G401.6 (cell line): Measurements from ENCODE around the gene SDF2.
A peak's percentile ranks its signal among the peaks of the same experiment; 100 is the strongest.
"Not testable (repeated sequence)": the region's sequence is repeated elsewhere in the genome, so short reads cannot be mapped to it uniquely, and the experiment has no call there.

ENCODE experiments used
- FAIRE-seq: peaks from 2 replicates; lab custom pipeline; 2012; peaks lifted over from hg19 to GRCh38; lab: Jason Lieb, UNC

SDF2 gene

GRCh38 chr17:28684963-28685362, 23.3 kb upstream of the SDF2 start:
- no peak for FAIRE-seq

- no peak for FAIRE-seq
These were observed 20.9 kb upstream of the SDF2 start for GRCh38 chr17:28682655-28683054.

DNA sequence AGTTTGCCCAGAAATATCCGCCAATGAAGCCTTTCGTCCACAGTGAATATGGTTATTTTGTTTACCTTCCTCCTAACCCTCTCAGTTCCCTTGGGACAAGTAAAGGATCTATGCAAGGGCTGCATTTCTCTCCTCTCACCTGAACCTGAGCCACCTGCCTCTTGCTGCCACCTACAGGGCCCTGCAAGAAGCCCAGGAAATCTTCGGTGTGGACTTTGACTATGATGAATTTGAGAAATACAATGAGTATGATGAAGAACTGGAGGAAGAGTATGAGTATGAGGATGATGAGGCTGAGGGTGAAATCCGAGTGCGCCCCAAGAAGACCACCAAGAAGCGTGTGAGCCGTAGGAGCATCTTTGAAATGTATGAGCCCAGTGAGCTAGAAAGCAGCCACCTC, 14.3 kb upstream of the SDF2 start:
- no peak for FAIRE-seq

- FAIRE-seq: no peak
These were observed 13.8 kb upstream of the SDF2 start for GRCh38 chr17:28675490-28675889.

DNA sequence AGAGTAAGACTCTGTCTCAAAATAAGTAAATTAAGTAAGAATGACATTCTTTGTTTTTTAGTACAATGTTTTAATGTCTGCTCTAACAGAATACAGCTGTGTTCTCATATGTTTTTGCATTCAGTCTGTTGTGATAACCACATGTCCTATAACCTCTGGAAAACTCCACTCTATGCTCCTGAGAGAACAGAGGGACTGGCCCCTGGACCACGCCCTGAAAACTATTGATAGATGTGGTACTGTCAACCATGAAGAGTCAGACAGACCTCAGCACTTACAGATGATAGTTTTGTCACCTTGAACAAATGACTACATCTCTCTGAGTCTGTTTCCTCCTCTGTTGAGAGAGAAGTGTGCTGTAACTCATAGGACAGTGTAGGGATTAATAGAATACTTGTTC, 8.2 kb upstream of the SDF2 start:
- no peak for FAIRE-seq

DNA sequence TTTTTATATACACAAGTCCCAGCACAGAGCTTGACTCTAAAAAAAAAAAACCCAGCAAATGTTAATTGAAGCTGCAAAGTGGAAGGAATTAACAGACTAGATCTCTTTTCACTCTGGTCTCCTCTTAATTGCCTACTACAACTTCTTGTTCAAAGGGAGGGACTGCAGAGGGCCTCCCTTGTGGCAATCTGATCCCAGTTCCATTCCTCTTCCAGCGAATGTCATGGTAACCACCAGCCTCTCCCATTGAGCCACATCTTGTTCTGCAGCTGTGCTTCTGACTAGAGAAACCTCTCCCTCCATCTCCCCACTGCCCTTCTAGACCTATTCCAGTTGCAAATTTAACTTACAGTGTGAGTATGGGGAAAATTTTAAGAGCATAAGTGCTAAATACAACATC, 6.2 kb upstream of the SDF2 start:
- FAIRE-seq: no peak

GRCh38 chr17:28665994-28666393, 4.3 kb upstream of the SDF2 start:
- no peak for FAIRE-seq

DNA sequence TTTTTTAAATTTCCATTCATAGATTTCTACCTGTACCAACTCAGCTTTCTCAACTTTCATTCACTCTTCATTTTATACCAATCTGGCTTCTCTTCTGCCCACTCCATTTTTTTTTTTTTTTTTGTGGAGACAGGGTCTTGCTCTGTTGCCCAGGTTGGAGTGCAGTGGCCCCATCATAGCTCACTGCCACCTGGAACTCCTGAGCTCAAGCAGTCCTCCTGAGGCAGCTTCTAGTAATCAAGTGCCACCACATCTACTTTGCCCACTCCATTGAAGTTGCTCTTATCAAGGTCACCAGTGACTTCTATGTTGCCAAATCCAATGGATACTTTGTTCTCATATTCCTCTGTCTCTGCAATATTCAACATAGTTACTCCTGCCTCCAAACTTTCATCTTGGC, 2.0 kb upstream of the SDF2 start:
- no peak for FAIRE-seq

DNA sequence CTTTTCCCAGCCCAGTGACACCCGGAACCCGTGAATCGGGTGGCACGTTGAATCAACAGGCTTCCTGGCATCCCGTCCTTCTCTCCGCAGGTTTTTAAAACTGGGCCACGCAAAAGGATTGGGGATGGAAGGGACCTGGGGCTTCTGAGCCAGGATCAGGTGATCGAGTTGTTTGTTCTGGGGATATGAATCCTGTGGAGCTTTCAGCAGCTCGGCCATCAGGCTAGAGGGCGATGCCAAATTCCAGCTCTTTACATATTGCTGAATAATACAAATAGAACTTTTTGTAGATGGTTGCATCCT, 772 bp upstream of the SDF2 start:
- no peak for FAIRE-seq

DNA sequence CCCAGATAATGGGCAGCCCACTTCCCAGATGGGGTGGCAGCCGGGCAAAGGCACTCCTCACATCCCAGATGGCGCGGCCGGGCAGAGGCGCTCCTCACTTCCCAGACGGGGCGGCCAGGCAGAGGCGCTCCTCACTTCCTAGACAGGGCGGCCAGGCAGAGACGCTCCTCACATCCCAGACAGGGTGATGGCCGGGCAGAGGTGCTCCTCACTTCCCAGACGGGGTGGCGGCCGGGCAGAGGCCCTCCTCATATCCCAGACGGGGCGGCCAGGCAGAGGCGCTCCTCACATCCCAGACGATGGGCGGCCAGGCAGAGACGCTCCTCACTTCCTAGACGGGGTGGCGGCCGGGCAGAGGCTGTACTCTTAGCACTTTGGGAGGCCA, 2.2 kb downstream of the SDF2 start:
- FAIRE-seq: not testable (repeated sequence)

DNA sequence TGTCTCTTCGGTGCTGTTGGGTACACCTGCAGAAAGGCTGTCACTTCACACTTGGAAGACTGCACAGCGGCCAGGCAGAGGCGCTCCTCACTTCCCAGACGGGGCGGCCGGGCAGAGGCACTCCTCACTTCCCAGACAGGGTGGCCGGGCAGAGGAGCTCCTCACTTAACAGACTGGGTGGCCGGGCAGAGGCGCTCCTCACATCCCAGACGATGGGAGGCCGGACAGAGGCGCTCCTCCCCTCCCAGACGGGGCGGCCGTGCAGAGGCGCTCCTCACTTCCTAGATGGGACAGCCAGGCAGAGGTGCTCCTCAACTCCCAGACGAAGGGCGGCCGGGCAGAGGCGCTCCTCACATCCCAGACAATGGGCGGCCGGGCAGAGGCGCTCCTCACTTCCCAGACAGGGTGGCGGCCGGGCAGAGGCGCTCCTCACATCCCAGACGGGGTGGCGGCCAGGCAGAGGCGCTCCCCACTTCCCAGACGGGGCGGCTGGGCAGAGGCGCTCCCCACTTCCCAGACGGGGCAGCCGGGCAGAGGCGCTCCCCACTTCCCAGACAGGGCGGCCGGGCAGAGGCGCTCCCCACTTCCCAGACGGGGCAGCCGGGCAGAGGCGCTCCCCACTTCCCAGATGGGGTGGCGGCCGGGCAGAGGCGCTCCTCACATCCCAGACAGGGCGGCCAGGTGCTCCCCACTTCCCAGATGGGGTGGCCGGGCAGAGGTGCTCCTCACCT, 2.8 kb downstream of the SDF2 start:
- not testable (repeated sequence) for FAIRE-seq

- FAIRE-seq: not testable (repeated sequence)
These were observed 3.4 kb downstream of the SDF2 start for GRCh38 chr17:28658342-28658741.

DNA sequence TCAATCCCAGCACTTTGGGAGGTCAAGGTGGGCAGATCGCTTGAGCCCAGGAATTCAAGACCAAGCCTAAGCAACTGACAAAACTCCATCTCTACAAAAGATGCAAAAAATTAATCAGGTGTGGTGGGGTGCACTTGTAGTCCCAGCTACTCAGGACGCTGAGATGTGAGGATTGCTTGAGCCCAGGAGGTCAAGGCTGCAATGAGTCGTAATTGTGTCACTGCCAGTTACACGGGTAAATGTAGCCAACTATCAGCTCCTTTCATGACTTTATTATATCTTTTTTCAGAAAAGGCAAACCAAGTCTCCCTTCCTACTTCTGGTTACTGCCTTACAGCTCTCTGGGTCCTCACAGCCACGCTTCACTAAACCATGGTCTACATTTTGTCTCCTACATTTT, 4.0 kb downstream of the SDF2 start:
- FAIRE-seq: no peak

DNA sequence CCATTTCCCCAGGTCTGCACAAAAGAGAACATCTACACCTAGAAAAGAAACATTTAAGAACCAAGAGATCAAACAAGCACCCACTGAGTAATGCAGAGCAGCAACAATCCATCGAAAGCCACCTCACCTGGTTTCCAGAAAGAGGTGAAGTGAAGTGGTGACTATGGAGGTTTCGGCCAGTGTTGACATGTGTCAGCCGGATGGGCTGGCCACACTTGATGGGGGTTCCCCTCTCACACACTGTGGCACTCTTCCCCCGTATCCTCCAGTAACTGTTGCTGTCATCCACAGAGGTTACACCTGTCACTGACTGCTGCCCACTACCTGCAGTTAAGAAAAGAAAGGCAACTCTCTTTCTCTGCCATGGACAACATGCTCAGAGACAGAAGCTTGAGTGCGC, 6.5 kb downstream of the SDF2 start:
- FAIRE-seq: no peak

- FAIRE-seq: no peak
These were observed 13.0 kb downstream of the SDF2 start for GRCh38 chr17:28648698-28649097.

DNA sequence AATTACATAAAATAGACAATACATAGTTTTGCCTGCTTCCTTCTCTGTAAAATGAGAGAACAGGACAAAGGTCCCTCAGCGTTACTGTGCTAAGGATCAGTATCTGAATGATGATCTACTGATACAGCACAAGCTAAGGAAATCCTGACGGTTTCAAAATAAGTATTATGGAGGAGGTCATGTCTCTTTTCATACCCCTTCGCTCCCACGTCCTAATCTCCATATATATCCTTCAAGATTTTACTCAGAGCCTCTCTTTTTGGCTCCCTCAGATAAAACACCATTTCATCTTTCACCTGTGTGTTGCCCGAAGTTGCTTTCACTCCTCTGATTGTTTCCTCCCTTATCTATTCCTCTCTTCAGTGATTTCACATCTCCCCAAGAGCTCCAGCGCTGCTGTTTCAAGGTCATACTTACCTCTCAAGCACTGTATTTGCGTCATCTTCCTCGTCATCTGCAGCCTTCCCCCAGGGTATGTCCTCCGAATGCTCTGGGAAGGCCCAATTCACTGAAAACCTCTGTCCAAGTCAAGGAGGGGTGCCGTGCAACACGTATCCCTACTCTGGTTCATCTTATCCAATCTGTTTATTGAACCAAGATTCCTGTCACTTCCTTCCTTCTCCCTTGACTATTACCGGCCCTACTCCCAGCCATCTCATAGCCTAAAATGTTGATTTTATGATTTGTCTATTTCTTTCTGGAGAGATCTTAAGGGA, 15.5 kb downstream of the SDF2 start:
- no peak for FAIRE-seq

GRCh38 chr17:28645576-28645939, 16.1 kb downstream of the SDF2 start:
- FAIRE-seq: no peak

DNA sequence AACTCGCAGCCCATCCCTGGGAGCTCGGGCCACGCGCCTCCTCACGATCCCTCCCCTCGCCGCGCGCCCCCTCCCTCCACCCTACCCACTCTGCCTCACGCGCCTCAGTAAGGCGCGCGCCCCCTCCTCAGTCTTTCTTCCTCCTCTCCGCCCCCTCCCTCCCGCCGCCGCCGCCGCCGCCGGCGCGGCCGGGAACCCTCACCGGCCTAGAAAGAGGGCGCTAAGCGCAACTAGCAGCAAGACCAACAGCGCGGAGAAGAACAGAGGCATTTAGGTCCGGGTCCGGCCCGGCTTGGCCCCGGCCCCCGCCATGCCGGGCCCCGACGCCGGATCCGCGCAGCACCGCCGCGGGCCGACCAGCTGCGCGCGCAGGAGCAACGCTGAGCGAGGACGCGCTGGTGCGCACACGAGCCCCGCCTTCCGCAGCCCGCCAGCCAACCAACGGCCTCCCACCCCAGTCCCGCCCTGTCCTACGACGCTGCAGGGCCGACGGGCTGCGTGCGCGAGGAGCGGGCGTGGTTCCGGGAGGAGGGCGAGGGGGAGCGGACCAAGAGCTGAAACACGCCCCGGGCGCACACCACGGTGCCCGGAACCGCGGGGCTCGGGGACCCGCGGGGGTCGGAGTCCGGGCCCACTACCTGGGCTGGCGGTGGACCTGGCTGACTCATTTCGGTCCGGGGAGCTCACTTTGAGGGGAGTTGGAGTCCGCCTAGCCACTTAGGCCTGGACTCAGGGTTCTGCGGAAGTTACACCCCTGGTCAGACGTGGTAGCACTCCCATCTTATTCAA, 16.7 kb downstream of the SDF2 start, which contains the start of gene BLTP2:
Gene BLTP2 (minus strand): TSS at position 372 of the 789 bp plus-strand sequence. CDS start 102 bp downstream, at position 270.
- no peak for FAIRE-seq

DNA sequence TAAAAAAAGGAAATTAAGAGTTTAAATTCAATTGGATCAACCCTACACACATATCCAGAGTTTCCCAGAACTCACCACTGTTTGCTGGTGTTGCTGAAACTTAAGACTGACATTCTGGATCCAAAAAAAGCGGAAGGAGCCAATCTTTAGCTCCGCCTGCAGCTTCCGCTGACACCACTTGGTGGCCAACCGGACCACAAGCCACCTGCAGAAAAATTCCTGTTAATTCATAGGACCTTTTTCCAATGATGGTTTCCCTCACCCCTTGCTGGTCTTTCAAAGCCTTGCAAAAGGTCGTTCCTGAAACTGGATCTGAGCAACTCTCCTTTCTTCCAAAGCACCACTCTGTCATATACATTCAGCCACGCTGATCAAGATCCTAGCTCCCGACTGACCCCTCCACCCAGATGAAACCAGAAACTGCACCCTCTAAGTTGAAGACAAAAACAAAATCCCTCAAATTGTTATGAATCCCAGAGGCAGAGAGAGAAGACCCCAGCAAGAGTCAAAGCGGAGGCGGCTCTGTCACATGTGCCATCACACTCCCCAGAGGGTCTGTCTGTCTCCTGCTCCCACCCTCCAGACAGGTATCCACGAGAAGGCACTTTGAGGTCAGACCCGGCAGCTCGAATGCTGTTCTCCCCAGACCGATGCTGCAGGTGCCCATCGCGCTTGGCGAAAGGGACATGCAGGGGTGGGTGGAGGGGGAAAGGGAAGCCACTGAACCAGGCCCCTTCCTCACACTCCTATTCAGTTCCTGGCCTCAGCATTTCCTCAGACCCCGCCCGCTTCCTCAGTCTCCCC, 17.5 kb downstream of the SDF2 start:
- FAIRE-seq: peak; percentile 13

GRCh38 chr17:28641579-28641978, 20.1 kb downstream of the SDF2 start:
- FAIRE-seq: no peak

DNA sequence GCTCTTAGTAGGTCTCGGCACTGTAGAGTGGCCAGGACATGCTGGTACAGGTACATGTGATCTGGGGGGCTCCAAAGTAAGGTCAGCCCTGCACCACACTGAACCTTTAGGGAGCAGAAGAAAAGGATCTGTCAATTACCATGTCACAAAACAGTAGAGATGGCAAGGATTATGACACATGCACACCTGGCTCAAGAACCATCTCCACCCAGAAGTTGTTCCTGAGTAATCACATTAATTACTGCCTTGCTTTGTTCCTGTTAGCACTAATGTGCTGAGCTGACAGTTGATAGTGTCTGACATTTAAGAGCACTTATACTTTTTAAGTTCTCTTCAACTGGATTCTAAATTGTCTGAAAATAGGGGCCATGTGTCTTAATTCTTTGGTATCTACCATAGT, 26.2 kb downstream of the SDF2 start:
- FAIRE-seq: no peak

- FAIRE-seq: no peak
These were observed 27.4 kb downstream of the SDF2 start for GRCh38 chr17:28634206-28634865.
